CD14-positive monocyte (primary cell): ENCODE data around the gene EPN1. TPM values are rescaled to one million over a fixed set of nuclear protein-coding genes. Genes with fewer than 3 reads are reported as not detected.

Experiments
- DNase-seq, 3 donors: peaks; one replicate each; pipeline ENCODE4 v3.0.0-alpha.2; 2011 to 2022
- H2AFZ ChIP-seq: 2 replicates; pipeline ENCODE4 v1.6.0; 2012; ENCODE audit warnings: mild to moderate bottlenecking, low read depth, low read length, inconsistent platforms; ENCODE audit not compliant: insufficient read depth, poor library complexity, severe bottlenecking
- H3K27ac ChIP-seq, 2 donors: 1 replicate in 1 of 2; 2 replicates in 1 of 2; pipeline ENCODE4 v1.5.1; 2012 to 2013; ENCODE audit warnings: low read length in 2 of 2, control low read depth in 1 of 2, inconsistent platforms in 1 of 2, low read depth in 1 of 2, mild to moderate bottlenecking in 1 of 2
- H3K27me3 ChIP-seq, 2 donors: one replicate each; pipeline versions ENCODE4 v1.6.0 to v1.6.1; 2011 to 2013; ENCODE audit warnings: low read length in 2 of 2; ENCODE audit not compliant: control insufficient read depth in 2 of 2, insufficient read depth in 2 of 2
- H3K36me3 ChIP-seq, 2 donors: replicated peaks in 1 of 2; 1 replicate in 1 of 2; 2 replicates in 1 of 2; pipeline versions ENCODE4 v1.5.1 to v1.6.1; 2012 to 2013; ENCODE audit warnings: low read length in 2 of 2, control low read depth in 1 of 2, inconsistent platforms in 1 of 2, mild to moderate bottlenecking in 1 of 2; ENCODE audit not compliant: insufficient read depth in 2 of 2, control insufficient read depth in 1 of 2
- H3K4me1 ChIP-seq, 2 donors: 1 replicate in 1 of 2; 2 replicates in 1 of 2; pipeline versions ENCODE4 v1.5.1 to v1.6.1; 2012 to 2013; ENCODE audit warnings: low read length in 2 of 2, control low read depth in 1 of 2, inconsistent platforms in 1 of 2, mild to moderate bottlenecking in 1 of 2, moderate library complexity in 1 of 2; ENCODE audit not compliant: insufficient read depth in 2 of 2, control insufficient read depth in 1 of 2
- H3K4me2 ChIP-seq: replicated peaks from 2 replicates; pipeline ENCODE3; 2012; ENCODE audit warnings: low read length, moderate library complexity, mild to moderate bottlenecking; ENCODE audit not compliant: poor library complexity, severe bottlenecking; ENCODE audit errors: extremely low read depth
- H3K4me3 ChIP-seq, 3 experiments: fragments of 200-600 bp in 1 of 3; sonication (generic) in 1 of 3; replicated peaks in 1 of 3; 1 replicate in 2 of 3; 2 replicates in 1 of 3; pipeline ENCODE4 v1.5.1; 2011 to 2013; ENCODE audit warnings: low read length in 3 of 3, mild to moderate bottlenecking in 3 of 3, control low read depth in 2 of 3, low read depth in 2 of 3, inconsistent platforms in 1 of 3, moderate library complexity in 1 of 3
- H3K79me2 ChIP-seq: 2 replicates; pipeline ENCODE4 v1.6.0; 2012; ENCODE audit warnings: mild to moderate bottlenecking, control low read depth, inconsistent platforms, low read length, moderate library complexity; ENCODE audit not compliant: insufficient read depth
- H3K9ac ChIP-seq: 2 replicates; pipeline ENCODE4 v1.6.0; 2017; ENCODE audit warnings: low read length, mild to moderate bottlenecking; ENCODE audit not compliant: insufficient read depth, poor library complexity, severe bottlenecking
- H3K9me3 ChIP-seq, 2 donors: replicated peaks in 1 of 2; 1 replicate in 1 of 2; 2 replicates in 1 of 2; pipeline versions ENCODE4 v1.5.1 to v1.6.1; 2012 to 2013; ENCODE audit warnings: low read length in 2 of 2, control low read depth in 1 of 2; ENCODE audit not compliant: control insufficient read depth in 1 of 2, insufficient read depth in 1 of 2
- H4K20me1 ChIP-seq: 2 replicates; pipeline ENCODE4 v1.6.0; 2012; ENCODE audit warnings: mild to moderate bottlenecking, low read length, control low read depth, moderate library complexity; ENCODE audit not compliant: insufficient read depth
- H3K27ac Mint-ChIP-seq, 7 donors: one replicate each; pipeline ENCODE4 v1.8.0; 2020; ENCODE audit warnings: mild to moderate bottlenecking in 7 of 7, mixed read lengths in 7 of 7, moderate library complexity in 6 of 7, inconsistent platforms in 2 of 7
- H3K27me3 Mint-ChIP-seq, 3 donors: one replicate each; pipeline ENCODE4 v1.8.0; 2021 to 2022; ENCODE audit warnings: low read depth in 3 of 3, mild to moderate bottlenecking in 3 of 3, mixed read lengths in 3 of 3, moderate library complexity in 3 of 3, inconsistent platforms in 1 of 3
- H3K36me3 Mint-ChIP-seq, 2 donors: one replicate each; pipeline ENCODE4 v1.8.0; 2020; ENCODE audit warnings: mixed read lengths in 2 of 2, inconsistent platforms in 1 of 2, mild to moderate bottlenecking in 1 of 2
- H3K4me1 Mint-ChIP-seq: one replicate; pipeline ENCODE4 v1.8.0; 2020; ENCODE audit warnings: mild to moderate bottlenecking, mixed read lengths
- H3K4me3 Mint-ChIP-seq, 2 donors: one replicate each; pipeline ENCODE4 v1.8.0; 2020; ENCODE audit warnings: mild to moderate bottlenecking in 2 of 2, mixed read lengths in 2 of 2, moderate library complexity in 1 of 2
- H3K9me3 Mint-ChIP-seq, 7 donors: one replicate each; pipeline ENCODE4 v1.8.0; 2020 to 2022; ENCODE audit warnings: mixed read lengths in 7 of 7, mild to moderate bottlenecking in 6 of 7, moderate library complexity in 6 of 7, inconsistent platforms in 2 of 7
- CTCF ChIP-seq: fragments of 200-600 bp; IDR thresholded peaks from one replicate; pipeline ENCODE4 v1.8.0; 2022; ENCODE audit warnings: antibody characterized with exemption, mild to moderate bottlenecking
- WGBS: methylation state at CpG from one replicate; pipeline ENCODE4 v1.1.5; 2013; ENCODE audit warnings: missing lambda C conversion rate; ENCODE audit not compliant: insufficient coverage; 5-methylcytosine and 5-hydroxymethylcytosine counted together
- intact Hi-C, 2 donors: fragments of 100-400 bp; cut with micrococcal nuclease; formaldehyde crosslinking; loops; one replicate each; pipeline versions ENCODE4 v1.15.0 to v1.15.1; 2023
- polyA plus RNA-seq, 3 donors: library from polyadenylated mRNA; depleted of rRNA in 1 of 3; unstranded in 2 of 3; stranded (reverse) in 1 of 3; fragments of 300-500 nt in 2 of 3; fragments of >200 nt in 1 of 3; fragmentation: Illumina TruSeq in 2 of 3; gene quantifications; 1 replicate in 2 of 3; 2 replicates in 1 of 3; pipeline ENCODE4 v1.2.3, GENCODE V29; 2012 to 2021

EPN1 gene
- polyA plus RNA-seq, 3 donors: 18.7 to 75.2 (median 19.2) TPM

- Mint-ChIP-seq H3K4me1 (peaks cover 58% of the 10 kb centered on the region), H3K36me3 (peaks cover 13 to 28% of the 10 kb centered on the region in 2 donors), H3K27me3 (peaks cover 4 to 24% (median 23%) of the 10 kb centered on the region in 3 donors), H3K4me3 (peak within 1 kb of the TSS; percentile 87 to 97), H3K9me3 (peaks cover 0 to 7% (median 3%) of the 10 kb centered on the region in 7 donors), H3K27ac (peak within 1 kb of the TSS; percentile 80 to 92 (median 87))
- H3K27ac ChIP-seq: peak within 1 kb of the TSS; percentile 28 to 91
- peak; percentile 69 to 90 (median 77) for DNase-seq
- 1% methylated on average over 26 of the region's 56 CpGs for WGBS
- peaks cover 0 to 5% of the 10 kb centered on the region in 2 donors for H3K27me3 ChIP-seq
- H4K20me1 ChIP-seq: peaks cover 16% of the 10 kb centered on the region
- H3K4me1 ChIP-seq: peaks cover 55 to 70% of the 10 kb centered on the region in 2 donors
- TF ChIP-seq CTCF: no peak
- peak within 1 kb of the TSS; percentile 74 for H3K9ac ChIP-seq
- peaks cover 11 to 13% of the 10 kb centered on the region in 2 donors for H3K36me3 ChIP-seq
- peaks cover 0 to 3% of the 10 kb centered on the region in 2 donors for H3K9me3 ChIP-seq
- peak within 1 kb of the TSS; percentile 74 for H2AFZ ChIP-seq
- peak within 1 kb of the TSS; percentile 96 for H3K4me2 ChIP-seq
- intact Hi-C loops: loop anchor here in 1 of 2 donors (5.0 kb wide), 1 partner anchor 36 kb away; the partner anchor contains the start of gene ZNF865
- peaks cover 36% of the 10 kb centered on the region for H3K79me2 ChIP-seq
- peak within 1 kb of the TSS; percentile 46 to 83 (median 67) for H3K4me3 ChIP-seq
Observed at GRCh38 chr19:55643003-55643886, 31.8 kb upstream of the EPN1 start, which contains the start of gene ZNF581. Gene ZNF581, plus strand, starts transcription at chr19:55643649. Its CDS starts 923 bp downstream, at chr19:55644572.

- H3K9ac ChIP-seq: peak overlapping the region; percentile 74
- Mint-ChIP-seq H3K9me3 (peaks cover 0 to 7% (median 5%) of the 10 kb centered on the region in 7 donors), H3K36me3 (peaks cover 10 to 24% of the 10 kb centered on the region in 2 donors), H3K27me3 (peaks cover 5 to 28% (median 23%) of the 10 kb centered on the region in 3 donors), H3K4me1 (peaks cover 60% of the 10 kb centered on the region), H3K4me3 (peak overlapping the region; percentile 87 to 91), H3K27ac (peak overlapping the region; percentile 53 to 91 (median 82))
- intact Hi-C loops: loop anchor here in 1 of 2 donors (5.0 kb wide), 1 partner anchor 37 kb away; the partner anchor contains the start of gene ZNF865
- peak overlapping the region; percentile 46 to 83 (median 59) for H3K4me3 ChIP-seq
- H4K20me1 ChIP-seq: peaks cover 16% of the 10 kb centered on the region
- H3K4me1 ChIP-seq: peaks cover 61 to 76% of the 10 kb centered on the region in 2 donors
- H3K27ac ChIP-seq: peak overlapping the region; percentile 28 to 91
- peak overlapping the region; percentile 74 for H2AFZ ChIP-seq
- peaks cover 0 to 3% of the 10 kb centered on the region in 2 donors for H3K9me3 ChIP-seq
- peak overlapping the region; percentile 96 for H3K4me2 ChIP-seq
- peaks cover 0 to 5% of the 10 kb centered on the region in 2 donors for H3K27me3 ChIP-seq
- WGBS: under 1% methylated on average over 15 of the region's 15 CpGs
- peaks cover 11 to 13% of the 10 kb centered on the region in 2 donors for H3K36me3 ChIP-seq
- no peak for TF ChIP-seq CTCF
- DNase-seq: no peak
- peaks cover 31% of the 10 kb centered on the region for H3K79me2 ChIP-seq
Observed at GRCh38 chr19:55643887-55644176, 31.2 kb upstream of the EPN1 start.
